ENCODE data around the gene CAMTA1.
"Not testable (repeated sequence)": the region's sequence is repeated elsewhere in the genome, so short reads cannot be mapped to it uniquely, and the experiment has no call there.

Gene CAMTA1

DNA sequence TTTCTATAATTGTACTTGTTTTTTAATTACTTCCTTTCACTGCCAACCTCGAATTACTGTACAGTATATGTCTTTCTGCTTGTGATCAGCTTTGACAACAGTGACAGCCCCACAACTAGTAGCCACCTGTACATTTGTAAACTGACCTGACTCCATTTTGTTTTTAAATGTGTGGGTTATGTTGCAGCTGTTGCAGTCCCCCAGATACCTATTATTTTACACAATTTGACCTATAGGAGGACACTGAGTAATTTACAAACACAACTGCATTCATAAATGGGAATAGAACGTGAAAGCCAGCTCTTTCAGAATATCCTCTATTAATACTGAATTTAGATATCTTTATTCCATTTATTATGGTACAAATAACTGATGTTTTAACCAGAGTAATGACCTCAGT lies 983.3 kb downstream of the CAMTA1 start:
- DNase-seq (ENCODE audit: low read depth in 2 of 2) = no peak

DNA sequence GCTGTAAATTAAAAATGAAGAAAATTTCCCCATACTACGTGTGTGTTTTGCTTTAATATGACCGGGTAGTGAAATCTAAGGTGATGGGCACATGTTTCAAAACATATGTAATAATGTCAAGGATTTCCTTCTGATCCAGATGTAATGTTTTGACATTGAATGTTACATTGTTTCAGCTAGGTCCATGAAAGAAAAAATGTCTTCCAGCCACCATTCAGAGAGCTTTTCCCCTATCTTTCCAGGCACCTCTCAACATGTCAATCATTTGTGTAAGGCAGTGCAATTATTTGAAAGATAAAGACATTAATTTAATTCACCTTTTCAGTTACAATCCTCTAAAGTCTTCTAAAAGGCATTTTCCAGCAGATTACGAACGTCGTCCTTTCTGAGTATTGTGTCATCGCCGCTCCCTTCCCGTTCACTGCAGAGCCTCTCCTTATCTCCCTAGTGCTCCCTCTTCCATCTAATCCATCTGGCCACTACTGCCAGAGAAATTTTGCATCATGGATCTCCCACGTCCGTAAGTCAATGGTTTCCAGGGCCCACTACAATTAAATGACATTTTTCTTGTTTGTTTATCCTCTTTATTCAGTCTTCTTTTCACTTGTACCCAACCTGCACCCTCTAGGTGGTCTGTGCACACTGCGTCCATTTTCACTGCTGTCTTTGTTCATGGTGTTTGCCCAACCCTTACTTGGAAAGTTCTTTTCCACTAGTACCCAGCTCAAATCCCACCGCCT lies 984.6 kb downstream of the CAMTA1 start:
- no peak for DNase-seq (ENCODE audit: low read depth in 2 of 2)

DNA sequence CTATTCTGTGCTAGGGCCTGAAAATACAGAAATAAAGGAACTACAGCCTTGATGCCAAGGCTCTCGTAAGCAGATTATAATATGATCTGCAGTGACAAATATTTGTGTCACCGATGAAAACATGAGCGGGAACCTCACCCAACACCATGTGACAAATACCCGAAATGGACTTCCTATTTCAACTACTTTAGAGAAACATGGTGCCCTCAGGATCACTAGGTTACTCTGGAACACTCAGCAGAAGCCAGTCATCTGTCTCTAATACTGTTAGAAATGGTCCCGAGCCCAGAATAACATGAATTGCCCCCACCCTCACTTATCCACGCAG lies 985.4 kb downstream of the CAMTA1 start:
- DNase-seq (ENCODE audit: low read depth in 2 of 2) = no peak

DNA sequence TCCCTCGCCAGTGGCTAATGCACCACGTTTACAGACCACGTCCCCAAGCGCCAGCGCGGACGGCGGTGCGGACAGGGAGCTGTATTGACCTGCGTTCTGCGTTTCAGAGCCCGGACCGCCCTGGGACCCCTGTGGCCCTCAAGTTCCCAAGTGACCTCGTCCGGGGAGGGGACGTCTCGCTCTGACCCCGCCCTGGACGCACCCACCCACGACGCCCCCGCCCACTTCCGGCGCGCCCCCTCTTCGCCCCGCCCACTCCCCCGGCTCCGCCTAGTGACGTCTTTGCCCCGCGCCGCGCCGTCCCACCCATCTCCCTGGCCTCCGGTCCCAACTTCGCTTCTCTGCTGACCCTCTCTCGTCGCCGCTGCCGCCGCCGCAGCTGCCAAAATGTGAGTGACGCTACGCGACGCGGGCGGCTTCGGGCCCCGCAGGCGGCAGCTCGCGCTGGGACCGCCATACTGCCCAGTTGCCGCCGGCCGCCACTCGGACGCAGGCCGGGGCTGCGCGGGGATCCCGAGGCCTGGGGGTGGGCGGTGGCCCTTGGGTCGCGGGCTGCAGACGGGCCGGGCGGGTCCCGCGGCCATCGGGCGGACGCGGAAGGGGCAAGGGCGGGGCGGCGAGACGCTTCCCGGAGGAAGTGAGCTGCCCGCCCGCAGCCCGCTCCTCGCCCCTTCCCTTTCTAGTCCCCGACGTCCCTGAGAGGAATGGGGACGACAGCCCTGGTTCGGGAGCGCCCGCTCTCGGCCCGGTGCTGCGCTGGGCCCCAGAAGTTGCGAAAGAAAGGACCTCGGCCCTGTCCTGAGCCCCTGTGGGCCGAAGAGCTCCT lies 986.0 kb downstream of the CAMTA1 start, which contains the start of gene VAMP3:
TSS of gene VAMP3 (plus strand) at position 300 of the 826 bp plus-strand sequence. CDS start at position 388, 88 bp downstream.
- DNase-seq (ENCODE audit: low read depth in 2 of 2) = peak; percentile 74 to 76

DNA sequence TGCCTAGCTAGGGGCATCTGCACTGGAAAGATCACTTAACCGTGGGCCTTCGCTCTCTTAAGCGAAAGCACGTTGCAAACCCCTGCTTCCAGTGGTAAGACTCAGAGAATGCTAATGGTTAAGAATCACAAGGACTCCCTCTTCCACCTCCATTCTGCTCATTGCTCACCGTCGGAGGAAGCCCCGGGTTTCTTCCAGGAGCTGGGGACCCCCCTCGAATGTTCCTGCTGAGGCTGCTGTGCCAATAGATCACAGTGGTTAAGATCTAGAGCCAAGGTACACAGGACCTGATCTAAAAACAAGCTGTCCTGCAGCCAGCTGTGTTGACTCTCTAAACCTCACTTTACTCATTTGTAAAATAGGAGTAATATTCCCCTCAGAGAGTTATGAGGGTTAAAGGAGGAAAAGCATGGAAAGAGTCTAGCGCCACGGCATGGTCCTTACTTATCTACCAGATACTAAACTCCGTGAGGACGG lies 986.6 kb downstream of the CAMTA1 start:
- DNase-seq (ENCODE audit: low read depth in 2 of 2) = no peak

DNA sequence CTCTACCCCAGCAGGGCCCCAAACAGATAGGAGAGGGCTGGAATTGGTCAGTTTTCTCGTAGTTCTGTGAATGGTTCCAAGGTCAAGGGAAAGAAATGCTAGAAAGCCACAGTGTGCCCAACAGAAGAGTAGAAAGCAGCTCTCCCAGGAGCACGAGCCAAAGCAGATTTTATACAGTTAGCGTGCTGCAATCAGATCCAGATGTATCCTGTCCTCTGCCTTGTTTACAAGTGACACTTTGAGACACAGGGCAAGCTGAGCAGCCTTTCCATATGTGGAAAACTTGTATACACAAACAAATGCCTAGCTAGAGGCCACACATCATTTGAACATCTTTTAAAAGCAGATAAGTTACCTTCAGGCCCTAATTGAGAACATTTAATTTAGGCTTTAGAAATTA lies 992.3 kb downstream of the CAMTA1 start:
- no peak for DNase-seq (ENCODE audit: low read depth in 2 of 2)

DNA sequence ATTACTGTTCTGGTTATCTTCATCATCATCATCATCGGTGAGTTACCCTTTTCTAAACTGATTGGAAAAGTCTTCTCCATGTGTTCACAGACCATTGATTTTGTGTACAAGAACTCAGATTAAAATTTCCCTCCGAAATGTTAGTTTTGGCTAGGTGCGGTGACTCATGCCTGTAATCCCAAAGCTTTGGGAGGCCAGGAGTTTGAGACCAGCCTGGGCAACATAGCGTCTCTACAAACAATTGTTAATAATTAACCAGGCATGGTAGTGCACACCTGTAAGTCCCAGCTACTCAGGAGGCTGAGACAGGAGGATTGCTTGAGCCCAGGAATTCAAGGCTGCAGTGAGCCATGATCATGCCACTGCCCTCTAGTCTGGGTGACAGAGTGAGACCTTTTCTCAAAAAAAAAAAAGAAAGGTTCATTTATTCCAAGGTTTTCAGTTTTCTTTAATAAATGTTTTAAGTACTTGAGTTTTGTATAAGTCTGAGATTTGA lies 992.9 kb downstream of the CAMTA1 start:
- DNase-seq (ENCODE audit: low read depth in 2 of 2) = no peak

DNA sequence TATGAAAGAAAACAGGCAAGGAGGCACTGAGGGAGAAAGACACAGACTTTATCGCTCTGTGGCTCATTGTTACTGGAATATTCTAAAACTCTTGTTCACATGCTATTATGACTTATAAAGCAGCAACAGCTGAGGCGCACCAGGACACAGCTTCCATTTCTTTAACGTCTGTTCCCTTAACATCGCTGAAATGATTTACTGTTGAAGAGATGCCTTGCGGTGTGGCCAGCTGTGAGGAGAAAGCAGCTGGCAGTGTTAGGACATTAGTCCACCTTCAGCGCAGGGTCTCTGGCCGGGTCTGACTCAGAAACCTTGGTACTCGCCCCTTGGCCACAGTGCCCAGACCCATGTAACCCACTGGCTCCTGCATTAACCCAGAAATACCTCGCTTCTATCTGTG lies 995.7 kb downstream of the CAMTA1 start:
- no peak for DNase-seq (ENCODE audit: low read depth in 2 of 2)

DNA sequence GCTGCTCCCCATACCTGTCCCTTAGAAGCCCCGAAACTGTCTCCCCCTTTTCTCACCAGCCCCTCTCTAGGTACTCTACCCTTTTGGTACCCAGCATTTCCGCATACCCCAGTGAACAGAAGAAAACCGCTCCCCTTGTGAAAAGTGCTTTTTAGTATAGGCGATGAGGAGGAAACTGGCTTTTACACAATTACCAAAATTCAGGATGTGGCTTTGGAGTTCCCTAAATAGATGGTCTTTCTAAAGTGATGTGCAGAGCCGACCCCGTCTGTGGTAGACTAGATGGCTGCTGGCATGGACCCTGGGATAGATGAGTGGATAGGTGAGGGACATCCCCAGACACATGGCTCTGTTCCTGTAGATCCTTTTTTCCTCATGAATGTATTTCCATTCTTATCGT lies 996.2 kb downstream of the CAMTA1 start:
- DNase-seq (ENCODE audit: low read depth in 2 of 2) = no peak

DNA sequence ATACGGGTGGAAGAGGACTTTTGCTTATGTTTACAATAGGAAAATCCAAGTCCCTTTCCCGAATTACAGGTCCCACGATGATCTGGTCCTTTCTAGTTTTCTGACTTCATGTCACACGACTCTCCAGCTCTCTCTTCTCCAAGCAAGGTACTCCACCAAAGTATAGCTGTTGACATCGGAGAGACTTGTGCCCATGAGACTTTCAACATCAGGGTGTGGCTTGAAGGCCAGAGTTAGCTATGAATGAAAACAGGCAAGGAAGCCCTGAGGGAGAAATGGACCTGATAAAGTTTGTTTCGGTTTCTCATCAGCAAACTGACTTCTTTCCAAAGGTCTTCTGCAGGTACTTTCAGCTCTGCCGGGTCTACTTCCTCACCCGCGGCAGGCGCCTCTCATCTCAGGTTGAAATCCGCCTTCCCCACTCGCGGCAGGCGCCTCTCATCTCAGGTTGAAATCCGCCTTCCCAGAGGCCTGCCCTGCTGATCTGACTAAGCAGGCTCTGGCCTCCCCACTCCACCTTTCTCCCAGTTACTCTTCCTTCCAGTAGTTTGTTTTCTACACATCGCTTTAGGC lies 996.8 kb downstream of the CAMTA1 start:
- no peak for DNase-seq (ENCODE audit: low read depth in 2 of 2)

DNA sequence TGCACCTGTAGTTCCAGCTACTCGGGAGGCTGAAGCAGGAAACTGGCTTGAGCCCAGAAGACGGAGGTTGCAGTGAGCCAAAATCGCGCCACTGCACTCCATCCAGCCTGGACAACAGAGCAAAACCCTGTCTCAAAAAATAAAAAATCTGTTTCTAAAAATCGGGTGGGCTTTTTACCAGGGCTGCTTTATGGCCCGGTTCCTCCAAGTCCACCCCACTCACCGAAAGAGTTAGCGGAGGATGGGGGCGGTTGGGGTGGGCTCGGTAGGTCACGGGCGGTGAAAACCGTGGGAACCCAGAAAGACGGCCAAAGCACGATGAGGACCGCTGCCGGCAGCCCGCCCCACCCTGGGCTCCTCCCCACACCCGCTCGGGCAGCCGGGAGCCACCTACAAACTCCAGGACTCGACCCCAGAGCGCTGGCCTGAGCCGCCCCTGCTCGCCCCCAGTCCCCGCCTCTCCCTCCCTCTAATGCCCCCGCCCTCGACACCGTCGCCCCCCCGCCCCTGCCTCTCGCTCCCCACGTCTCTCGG lies 998.0 kb downstream of the CAMTA1 start:
- no peak for DNase-seq (ENCODE audit: low read depth in 2 of 2)

DNA sequence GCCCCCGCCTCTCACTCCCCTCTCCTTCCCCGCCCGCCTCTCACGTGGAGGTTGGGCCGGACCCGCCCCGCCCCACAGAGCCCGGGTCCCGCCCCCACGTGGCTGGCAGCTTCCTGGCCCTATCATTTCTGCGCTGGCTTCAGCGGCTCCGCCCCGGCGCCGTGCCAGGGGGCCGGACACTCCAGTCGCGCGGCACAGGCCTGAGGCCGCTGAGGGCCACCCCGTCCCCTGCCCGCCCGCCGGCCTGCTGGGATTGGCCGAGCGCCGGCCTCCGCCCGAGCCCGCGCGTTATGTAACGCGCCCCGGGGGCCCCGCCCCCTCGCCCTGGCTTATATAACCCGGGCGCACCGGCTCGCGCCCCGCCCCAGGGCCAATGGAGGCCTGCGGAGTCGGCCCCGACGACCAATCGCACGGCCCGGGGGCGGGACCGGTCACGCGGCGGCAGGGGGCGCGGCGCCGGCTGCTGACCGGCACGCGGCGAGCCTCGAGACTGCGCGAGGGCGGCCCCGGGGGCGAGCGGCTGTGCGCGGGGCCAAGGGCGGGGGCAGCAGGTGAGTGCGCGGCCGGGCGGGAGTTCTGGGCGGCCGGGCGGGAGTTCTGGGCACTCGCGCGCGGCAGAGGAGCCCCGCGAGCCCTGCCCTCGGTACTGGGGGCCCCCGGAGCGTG lies 998.7 kb downstream of the CAMTA1 start, which contains the start of gene PER3:
TSS of gene PER3 (plus strand) at position 466 of the 666 bp plus-strand sequence. CDS start 587 bp downstream, outside the sequence.
- DNase-seq (ENCODE audit: low read depth in 2 of 2) = peak; percentile 77 to 88

DNA sequence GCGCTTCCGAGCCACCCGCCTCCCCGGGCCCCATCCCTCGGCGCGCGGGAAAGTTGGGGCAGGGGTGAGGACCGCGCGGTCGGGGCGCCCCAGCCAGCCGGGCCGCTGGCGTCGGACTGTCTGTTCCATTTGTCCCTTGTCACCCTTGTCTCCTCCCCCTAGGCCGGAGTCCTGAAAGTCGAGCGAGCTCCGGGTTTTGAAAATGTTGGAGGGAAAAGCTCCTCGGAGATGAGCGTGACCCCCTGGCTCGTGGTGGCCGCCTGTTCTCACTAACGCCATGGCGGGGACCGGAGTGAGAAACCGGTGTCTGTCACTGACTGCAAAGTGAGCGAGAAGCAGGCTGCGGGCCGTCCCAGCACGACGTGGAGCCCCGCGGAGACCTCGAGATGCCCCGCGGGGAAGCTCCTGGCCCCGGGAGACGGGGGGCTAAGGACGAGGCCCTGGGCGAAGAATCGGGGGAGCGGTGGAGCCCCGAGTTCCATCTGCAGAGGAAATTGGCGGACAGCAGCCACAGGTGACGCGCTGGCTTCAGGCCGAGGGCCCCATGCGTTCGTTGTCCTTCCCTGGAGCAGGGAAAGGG lies 999.3 kb downstream of the CAMTA1 start:
- DNase-seq (ENCODE audit: low read depth in 2 of 2) = no peak

DNA sequence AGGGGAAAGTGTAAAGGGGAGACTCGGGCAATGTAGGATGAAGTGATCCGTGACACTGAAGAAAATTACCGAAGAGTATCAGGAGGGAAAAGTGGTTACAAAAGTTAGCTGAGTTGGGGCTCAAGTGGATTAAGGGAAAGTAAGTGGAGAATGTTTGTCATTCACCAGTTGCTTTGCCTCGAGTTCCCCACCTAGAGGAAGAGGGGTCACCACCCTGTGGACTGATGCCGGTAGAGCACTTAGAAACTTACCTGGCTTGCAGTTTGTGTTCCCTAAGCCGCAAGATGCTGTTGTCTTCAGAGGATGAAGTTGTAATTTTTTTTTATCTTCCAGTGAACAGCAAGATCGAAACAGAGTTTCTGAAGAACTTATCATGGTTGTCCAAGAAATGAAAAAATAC lies 999.9 kb downstream of the CAMTA1 start:
- DNase-seq (ENCODE audit: low read depth in 2 of 2) = no peak

DNA sequence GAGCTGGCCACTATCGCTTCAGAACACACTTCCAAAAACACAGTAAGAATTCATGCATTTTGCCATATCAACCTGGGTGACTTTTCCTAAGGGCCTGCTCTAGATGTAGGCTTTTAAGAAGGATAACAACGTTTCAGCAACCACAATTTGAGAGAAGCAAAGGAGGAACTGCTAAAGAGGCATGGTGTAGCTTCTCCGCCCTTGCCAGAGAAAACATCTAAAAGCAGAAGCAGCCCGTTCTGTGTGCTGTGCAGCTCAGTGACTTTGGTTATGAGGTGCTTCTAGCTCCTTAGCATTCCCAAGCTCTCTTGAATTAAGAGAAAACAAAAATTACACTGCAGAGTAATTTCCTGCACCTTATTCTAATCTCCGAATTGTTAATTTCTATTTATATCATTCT lies 1001.5 kb downstream of the CAMTA1 start:
- DNase-seq (ENCODE audit: low read depth in 2 of 2) = no peak

DNA sequence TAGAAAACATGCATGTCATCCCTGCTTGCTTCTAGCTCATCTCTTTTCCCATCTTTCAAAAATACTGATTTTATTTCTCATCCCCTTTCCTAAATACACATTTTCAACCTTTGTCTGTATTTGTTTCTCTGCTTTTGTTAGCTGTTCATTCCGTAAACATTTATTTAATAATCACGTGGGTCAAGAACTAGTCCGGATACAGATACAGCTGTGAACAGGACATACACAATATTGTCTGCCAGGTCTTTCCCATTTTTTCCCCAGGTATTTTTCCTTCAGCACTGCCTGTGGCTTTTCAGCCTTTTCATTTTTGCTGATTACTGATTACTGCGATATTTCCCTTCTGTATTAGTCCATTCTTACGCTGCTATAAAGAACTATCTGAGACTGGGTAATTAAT lies 1004.6 kb downstream of the CAMTA1 start:
- no peak for DNase-seq (ENCODE audit: low read depth in 2 of 2)

DNA sequence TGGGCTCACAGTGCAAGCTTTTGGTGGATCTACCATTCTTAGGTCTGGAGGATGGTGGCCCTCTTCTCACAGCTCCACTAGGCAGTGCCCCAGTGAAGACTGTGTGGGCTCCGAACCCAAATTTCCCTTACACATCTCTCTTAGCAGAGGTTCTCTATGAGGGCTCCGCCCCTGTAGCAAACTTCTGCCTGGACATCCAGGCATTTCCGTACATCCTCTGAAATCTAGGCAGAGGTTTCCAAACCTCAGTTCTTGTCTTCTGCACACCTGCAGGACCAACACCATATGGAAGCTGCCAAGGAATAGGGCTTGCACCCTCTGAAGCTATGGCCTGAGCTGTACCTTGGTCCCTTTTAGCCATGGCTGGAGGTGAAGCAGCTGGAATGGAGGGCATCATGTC lies 1005.8 kb downstream of the CAMTA1 start:
- not testable (repeated sequence) for DNase-seq (ENCODE audit: low read depth in 2 of 2)

DNA sequence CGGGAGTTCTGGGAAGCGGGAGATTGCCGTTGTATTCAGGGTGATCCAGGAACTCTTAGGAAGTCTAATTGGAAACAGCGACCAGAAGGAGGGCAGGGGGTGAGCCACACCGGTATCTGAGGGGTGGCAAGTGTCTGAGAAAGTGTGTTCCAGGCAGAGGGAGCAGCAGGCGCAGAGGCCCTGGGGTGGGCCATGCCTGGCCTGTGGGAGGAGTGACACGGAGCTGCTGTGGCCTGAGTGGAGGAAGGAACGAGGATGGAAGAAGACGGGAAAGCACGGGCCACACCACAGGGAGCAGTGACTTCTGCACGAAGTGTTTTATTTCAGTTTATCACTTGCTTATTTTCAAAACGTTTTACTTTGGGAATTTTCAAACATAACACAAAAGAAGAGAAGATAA lies 1010.2 kb downstream of the CAMTA1 start:
- no peak for DNase-seq (ENCODE audit: low read depth in 2 of 2)

DNA sequence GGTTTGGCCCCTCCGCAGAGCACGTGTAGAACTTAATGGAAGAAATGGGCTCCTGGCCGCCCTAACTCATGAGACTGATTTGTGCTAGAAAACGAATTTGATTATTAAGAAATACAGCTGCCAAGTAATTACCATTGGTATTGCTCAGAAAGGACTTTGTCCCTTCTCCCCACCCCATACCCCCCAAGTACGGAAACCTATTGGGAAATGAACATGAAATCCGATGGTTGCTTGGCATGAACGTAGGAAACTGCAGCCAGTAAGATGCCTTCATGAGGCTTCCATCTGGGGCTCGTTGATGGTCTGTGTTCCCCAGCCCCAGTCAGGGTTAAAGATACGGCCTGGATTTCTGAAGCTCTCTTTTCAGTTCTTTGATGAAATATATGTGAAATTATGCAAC lies 1020.2 kb downstream of the CAMTA1 start:
- no peak for DNase-seq (ENCODE audit: low read depth in 2 of 2)

DNA sequence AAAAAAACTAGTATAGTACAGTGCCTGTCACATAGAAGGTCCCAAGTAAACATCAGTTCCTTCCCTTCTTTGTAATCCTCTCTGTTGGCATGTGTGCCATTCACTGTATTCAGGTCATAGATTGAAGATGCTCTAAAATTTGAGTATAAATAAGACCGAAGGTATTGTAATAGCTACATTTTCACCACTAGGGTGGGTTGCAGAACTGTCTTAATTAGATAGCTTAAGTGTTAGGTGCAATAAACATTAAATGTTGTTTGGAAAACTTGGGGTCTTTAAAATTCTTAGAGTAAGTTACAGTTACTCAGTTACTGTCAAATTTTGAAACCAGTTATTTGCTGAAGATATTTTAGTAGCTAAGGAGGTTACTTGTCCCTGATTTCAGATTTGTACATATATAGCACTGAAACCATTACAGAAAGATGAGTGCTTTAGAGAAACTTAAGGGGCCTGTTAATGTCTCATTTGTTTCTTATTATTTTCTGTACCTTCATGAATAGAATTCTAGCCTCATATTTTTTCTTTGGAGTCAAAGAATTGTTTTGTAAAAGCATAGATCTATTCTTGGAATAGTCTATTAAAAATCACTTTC lies 1023.1 kb downstream of the CAMTA1 start:
- DNase-seq (ENCODE audit: low read depth in 2 of 2) = no peak

DNA sequence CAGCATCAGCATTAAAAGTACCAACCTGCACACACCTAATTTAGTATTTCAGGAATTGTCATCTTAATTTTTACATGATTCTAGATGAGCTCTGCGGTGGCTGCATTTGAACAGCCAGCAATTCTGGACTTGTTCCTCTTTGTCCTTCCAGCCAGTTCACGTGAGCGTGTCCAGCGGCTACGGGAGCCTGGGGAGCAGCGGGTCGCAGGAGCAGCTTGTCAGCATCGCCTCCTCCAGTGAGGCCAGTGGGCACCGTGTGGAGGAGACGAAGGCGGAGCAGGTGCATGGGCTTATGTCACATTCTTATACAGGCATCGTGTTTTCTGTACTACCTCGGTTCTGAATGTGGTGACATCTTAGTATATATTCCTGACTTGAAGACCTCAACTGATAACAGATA lies 1024.5 kb downstream of the CAMTA1 start:
- no peak for DNase-seq (ENCODE audit: low read depth in 2 of 2)
